Karpas-422 (cell line): ENCODE measurements around the gene ADARB1. TPM values are rescaled to one million over a fixed set of nuclear protein-coding genes. Genes with fewer than 3 reads are reported as not detected.
A peak's percentile ranks its signal among the peaks of the same experiment; 100 is the strongest.

ENCODE experiments used
- DNase-seq: peaks from one replicate; pipeline ENCODE4 v3.0.0-alpha.2; 2015
- H2AFZ ChIP-seq: fragments of 200-600 bp; sonication (generic); 2 replicates; pipeline ENCODE4 v1.6.1; 2014; ENCODE audit warnings: antibody characterized with exemption, low read length, mixed read lengths
- H3K27ac ChIP-seq: fragments of 200-600 bp; sonication (generic); 2 replicates; pipeline ENCODE4 v1.5.1; 2014; ENCODE audit warnings: mild to moderate bottlenecking, low read length, moderate library complexity
- H3K27me3 ChIP-seq: fragments of 200-600 bp; sonication (generic); 2 replicates; pipeline ENCODE4 v1.6.1; 2014; ENCODE audit warnings: low read length, mixed read lengths
- H3K36me3 ChIP-seq: fragments of 200-600 bp; sonication (generic); 2 replicates; pipeline ENCODE4 v1.6.1; 2014; ENCODE audit warnings: low read length, mixed read lengths; ENCODE audit not compliant: insufficient read depth
- H3K4me1 ChIP-seq: fragments of 200-600 bp; sonication (generic); 2 replicates; pipeline ENCODE4 v1.6.1; 2014; ENCODE audit warnings: mild to moderate bottlenecking, low read length, mixed read lengths
- H3K4me2 ChIP-seq: fragments of 200-600 bp; sonication (generic); 2 replicates; pipeline ENCODE4 v1.6.1; 2014; ENCODE audit warnings: low read length, low read depth, mild to moderate bottlenecking; ENCODE audit not compliant: poor library complexity, severe bottlenecking
- H3K4me3 ChIP-seq: fragments of 200-600 bp; sonication (generic); 2 replicates; pipeline ENCODE4 v1.5.1; 2014; ENCODE audit warnings: mild to moderate bottlenecking, antibody characterized with exemption, low read length, mixed read lengths
- H3K79me2 ChIP-seq: fragments of 200-600 bp; sonication (generic); 2 replicates; pipeline ENCODE4 v1.6.1; 2014; ENCODE audit warnings: mild to moderate bottlenecking, low read length, mixed read lengths
- H3K9ac ChIP-seq: fragments of 200-600 bp; sonication (generic); 2 replicates; pipeline ENCODE4 v1.6.0; 2014; ENCODE audit warnings: low read length
- H3K9me2 ChIP-seq: fragments of 200-600 bp; sonication (generic), shearing (Covaris generic); replicated peaks from 2 replicates; pipeline ENCODE4 v1.6.0; 2014; ENCODE audit warnings: mild to moderate bottlenecking, low read length, moderate library complexity; ENCODE audit not compliant: insufficient read depth
- H3K9me3 ChIP-seq: fragments of 300-700, 200-600 bp; sonication (generic); 2 replicates; pipeline ENCODE4 v1.6.1; 2014; ENCODE audit warnings: low read length, mixed read lengths
- H4K20me1 ChIP-seq: fragments of 200-600 bp; sonication (generic); 2 replicates; pipeline ENCODE4 v1.6.1; 2014; ENCODE audit warnings: mild to moderate bottlenecking, antibody characterized with exemption, low read length, low read depth; ENCODE audit not compliant: insufficient read depth
- total RNA-seq: library from RNA; depleted of rRNA; stranded (reverse); fragments of >200 nt; shearing (Covaris generic); gene quantifications from 2 replicates; pipeline ENCODE4 v1.2.3, GENCODE V29; 2014; ENCODE audit warnings: low replicate concordance

Gene ADARB1
- total RNA-seq, 1 experiment from 2014 or later: 2.0 TPM

GRCh38 chr21:45095505-45095904 is 21.1 kb downstream of the ADARB1 start:
- no peaks in the 10 kb centered on the region for H3K79me2 ChIP-seq
- no peaks in the 10 kb centered on the region for H3K27me3 ChIP-seq
- no peak overlapping the region for H3K4me3 ChIP-seq
- H3K4me1 ChIP-seq: peaks cover 12% of the 10 kb centered on the region
- no peak for DNase-seq
- peaks cover 22% of the 10 kb centered on the region for H4K20me1 ChIP-seq
- H3K36me3 ChIP-seq: no peaks in the 10 kb centered on the region
- no peak overlapping the region for H2AFZ ChIP-seq
- H3K27ac ChIP-seq: no peak overlapping the region
- H3K9me3 ChIP-seq: no peaks in the 10 kb centered on the region
- no peak overlapping the region for H3K4me2 ChIP-seq
- H3K9me2 ChIP-seq: no peaks in the 10 kb centered on the region
- no peak overlapping the region for H3K9ac ChIP-seq

GRCh38 chr21:45096217-45096616 is 21.8 kb downstream of the ADARB1 start:
- Histone ChIP-seq H3K4me3 (no peak overlapping the region), H3K4me2 (no peak overlapping the region), H3K79me2 (no peaks in the 10 kb centered on the region), H3K27me3 (no peaks in the 10 kb centered on the region), H2AFZ (no peak overlapping the region), H4K20me1 (peaks cover 21% of the 10 kb centered on the region), H3K36me3 (no peaks in the 10 kb centered on the region), H3K4me1 (peaks cover 10% of the 10 kb centered on the region), H3K9me2 (no peaks in the 10 kb centered on the region), H3K9me3 (no peaks in the 10 kb centered on the region), H3K9ac (no peak overlapping the region), H3K27ac (no peak overlapping the region)
- no peak for DNase-seq

GRCh38 chr21:45097827-45098387 is 23.5 kb downstream of the ADARB1 start:
- Histone ChIP-seq H3K4me3 (no peak overlapping the region), H3K27me3 (no peaks in the 10 kb centered on the region), H3K79me2 (no peaks in the 10 kb centered on the region), H3K36me3 (no peaks in the 10 kb centered on the region), H4K20me1 (peaks cover 21% of the 10 kb centered on the region), H3K9me2 (no peaks in the 10 kb centered on the region), H3K4me1 (no peaks in the 10 kb centered on the region), H3K9me3 (no peaks in the 10 kb centered on the region), H3K9ac (no peak overlapping the region), H3K4me2 (no peak overlapping the region), H3K27ac (no peak overlapping the region), H2AFZ (no peak overlapping the region)
- DNase-seq: no peak

- Histone ChIP-seq H3K4me1 (no peaks in the 10 kb centered on the region), H3K27ac (no peak overlapping the region), H3K9ac (no peak overlapping the region), H3K27me3 (no peaks in the 10 kb centered on the region), H3K79me2 (no peaks in the 10 kb centered on the region), H3K36me3 (no peaks in the 10 kb centered on the region), H2AFZ (no peak overlapping the region), H3K4me2 (no peak overlapping the region), H3K4me3 (no peak overlapping the region), H4K20me1 (peaks cover 27% of the 10 kb centered on the region), H3K9me2 (no peaks in the 10 kb centered on the region), H3K9me3 (no peaks in the 10 kb centered on the region)
- DNase-seq: peak; percentile 66
Measured at GRCh38 chr21:45098867-45099266, 24.5 kb downstream of the ADARB1 start.

GRCh38 chr21:45099571-45099970 is 25.2 kb downstream of the ADARB1 start:
- no peak overlapping the region for H3K4me3 ChIP-seq
- no peak overlapping the region for H3K4me2 ChIP-seq
- no peak overlapping the region for H3K9ac ChIP-seq
- H3K27me3 ChIP-seq: no peaks in the 10 kb centered on the region
- H3K36me3 ChIP-seq: no peaks in the 10 kb centered on the region
- H4K20me1 ChIP-seq: peaks cover 27% of the 10 kb centered on the region
- no peaks in the 10 kb centered on the region for H3K9me2 ChIP-seq
- no peak overlapping the region for H2AFZ ChIP-seq
- H3K27ac ChIP-seq: no peak overlapping the region
- H3K9me3 ChIP-seq: no peaks in the 10 kb centered on the region
- no peaks in the 10 kb centered on the region for H3K79me2 ChIP-seq
- DNase-seq: no peak
- no peaks in the 10 kb centered on the region for H3K4me1 ChIP-seq

- no peak overlapping the region for H3K4me2 ChIP-seq
- H3K27ac ChIP-seq: no peak overlapping the region
- DNase-seq: no peak
- no peak overlapping the region for H3K4me3 ChIP-seq
- H3K79me2 ChIP-seq: no peaks in the 10 kb centered on the region
- peaks cover 31% of the 10 kb centered on the region for H4K20me1 ChIP-seq
- H2AFZ ChIP-seq: no peak overlapping the region
- no peaks in the 10 kb centered on the region for H3K4me1 ChIP-seq
- no peak overlapping the region for H3K9ac ChIP-seq
- H3K27me3 ChIP-seq: peaks cover 2% of the 10 kb centered on the region; the same call in 1 of the 2 replicates
- no peaks in the 10 kb centered on the region for H3K9me3 ChIP-seq
- H3K9me2 ChIP-seq: no peaks in the 10 kb centered on the region
- H3K36me3 ChIP-seq: no peaks in the 10 kb centered on the region
Measured at GRCh38 chr21:45100866-45101265, 26.5 kb downstream of the ADARB1 start.

GRCh38 chr21:45102391-45102932 is 28.1 kb downstream of the ADARB1 start:
- DNase-seq: peak; percentile 50
- H3K9me3 ChIP-seq: no peaks in the 10 kb centered on the region
- H3K27me3 ChIP-seq: peaks cover 2% of the 10 kb centered on the region; the same call in 1 of the 2 replicates
- H3K9me2 ChIP-seq: no peaks in the 10 kb centered on the region
- H3K27ac ChIP-seq: no peak overlapping the region
- no peak overlapping the region for H3K4me2 ChIP-seq
- H4K20me1 ChIP-seq: peaks cover 31% of the 10 kb centered on the region
- H3K4me1 ChIP-seq: no peaks in the 10 kb centered on the region
- no peaks in the 10 kb centered on the region for H3K36me3 ChIP-seq
- no peaks in the 10 kb centered on the region for H3K79me2 ChIP-seq
- no peak overlapping the region for H3K9ac ChIP-seq
- H2AFZ ChIP-seq: no peak overlapping the region
- no peak overlapping the region for H3K4me3 ChIP-seq

- DNase-seq: no peak
- H3K36me3 ChIP-seq: no peaks in the 10 kb centered on the region
- no peaks in the 10 kb centered on the region for H3K79me2 ChIP-seq
- H3K27ac ChIP-seq: no peak overlapping the region
- peaks cover 2% of the 10 kb centered on the region; the same call in 1 of the 2 replicates for H3K4me1 ChIP-seq
- H3K4me2 ChIP-seq: no peak overlapping the region
- H3K27me3 ChIP-seq: peaks cover 2% of the 10 kb centered on the region; the same call in 1 of the 2 replicates
- H4K20me1 ChIP-seq: peaks cover 21% of the 10 kb centered on the region; the same call in 1 of the 2 replicates
- H3K9ac ChIP-seq: no peak overlapping the region
- no peak overlapping the region for H2AFZ ChIP-seq
- no peaks in the 10 kb centered on the region for H3K9me3 ChIP-seq
- no peak overlapping the region for H3K4me3 ChIP-seq
- H3K9me2 ChIP-seq: no peaks in the 10 kb centered on the region
Measured at GRCh38 chr21:45103971-45104520, 29.7 kb downstream of the ADARB1 start.
